NCI-H2196 treated with DMSO at 0.1 percent for 48 hours (cell line): ENCODE results near the gene PVALEF.
A peak's percentile ranks its signal among the peaks of the same experiment; 100 is the strongest.

Source experiments
- DNase-seq: peaks from one replicate; lab custom pipeline; 2025; ENCODE audit not compliant: unreplicated experiment; lab: John Stamatoyannopoulos, UW

PVALEF gene

GRCh38 chr17:81165246-81166032, at the start of gene PVALEF:
Gene PVALEF, plus strand, starts transcription at chr17:81165507. Its CDS starts 15,720 bp downstream, at chr17:81181227.
- DNase-seq: no peak

GRCh38 chr17:81115749-81116464, 49.4 kb upstream of the PVALEF start:
- DNase-seq: no peak

- no peak for DNase-seq
These were observed 48.6 kb upstream of the PVALEF start for GRCh38 chr17:81116704-81117103.

- DNase-seq: no peak
These were observed 47.6 kb upstream of the PVALEF start for GRCh38 chr17:81117672-81118198.

- DNase-seq: no peak
These were observed 46.7 kb upstream of the PVALEF start for GRCh38 chr17:81118308-81119221.

- peak; percentile 23 for DNase-seq
These were observed 45.8 kb upstream of the PVALEF start for GRCh38 chr17:81119223-81120148.

- DNase-seq: no peak
These were observed 45.2 kb upstream of the PVALEF start for GRCh38 chr17:81120149-81120484.

GRCh38 chr17:81120695-81121621, 44.3 kb upstream of the PVALEF start:
- no peak for DNase-seq

- no peak for DNase-seq
These were observed 43.2 kb upstream of the PVALEF start for GRCh38 chr17:81121841-81122733.

GRCh38 chr17:81123052-81124048, 42.0 kb upstream of the PVALEF start:
- no peak for DNase-seq

GRCh38 chr17:81124377-81124776, 40.9 kb upstream of the PVALEF start:
- DNase-seq: no peak

- DNase-seq: no peak
These were observed 39.7 kb upstream of the PVALEF start for GRCh38 chr17:81125573-81126081.

GRCh38 chr17:81126281-81127132, 38.8 kb upstream of the PVALEF start:
- no peak for DNase-seq

GRCh38 chr17:81127133-81127455, 38.2 kb upstream of the PVALEF start:
- no peak for DNase-seq

- no peak for DNase-seq
These were observed 37.7 kb upstream of the PVALEF start for GRCh38 chr17:81127526-81128177.
